ENCODE data around the gene TAB2.

- no peak for TF ChIP-seq POLR2A (IDR thresholded peaks at IDR 0.05)
- TF ChIP-seq, protein P1, sequence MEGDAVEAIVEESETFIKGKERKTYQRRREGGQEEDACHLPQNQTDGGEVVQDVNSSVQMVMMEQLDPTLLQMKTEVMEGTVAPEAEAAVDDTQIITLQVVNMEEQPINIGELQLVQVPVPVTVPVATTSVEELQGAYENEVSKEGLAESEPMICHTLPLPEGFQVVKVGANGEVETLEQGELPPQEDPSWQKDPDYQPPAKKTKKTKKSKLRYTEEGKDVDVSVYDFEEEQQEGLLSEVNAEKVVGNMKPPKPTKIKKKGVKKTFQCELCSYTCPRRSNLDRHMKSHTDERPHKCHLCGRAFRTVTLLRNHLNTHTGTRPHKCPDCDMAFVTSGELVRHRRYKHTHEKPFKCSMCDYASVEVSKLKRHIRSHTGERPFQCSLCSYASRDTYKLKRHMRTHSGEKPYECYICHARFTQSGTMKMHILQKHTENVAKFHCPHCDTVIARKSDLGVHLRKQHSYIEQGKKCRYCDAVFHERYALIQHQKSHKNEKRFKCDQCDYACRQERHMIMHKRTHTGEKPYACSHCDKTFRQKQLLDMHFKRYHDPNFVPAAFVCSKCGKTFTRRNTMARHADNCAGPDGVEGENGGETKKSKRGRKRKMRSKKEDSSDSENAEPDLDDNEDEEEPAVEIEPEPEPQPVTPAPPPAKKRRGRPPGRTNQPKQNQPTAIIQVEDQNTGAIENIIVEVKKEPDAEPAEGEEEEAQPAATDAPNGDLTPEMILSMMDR (IDR thresholded peaks at IDR 0.05): no peak
- TF ChIP-seq POLR2AphosphoS5 (IDR thresholded peaks at IDR 0.05): no peak
Observed at GRCh38 chr6:149451376-149452036, 134.0 kb downstream of the TAB2 start.
